Hepatocyte (in vitro differentiated cells): ENCODE data around the gene PLD5.
"Not testable (repeated sequence)": the region's sequence is repeated elsewhere in the genome, so short reads cannot be mapped to it uniquely, and the experiment has no call there.

Experiments
- EZH2 ChIP-seq: fragments of 200-600 bp; sonication (generic); IDR thresholded peaks from 2 replicates; pipeline ENCODE4 v1.6.1; 2016; ENCODE audit warnings: antibody characterized with exemption, mild to moderate bottlenecking, borderline replicate concordance
- EZH2phosphoT487 ChIP-seq: fragments of 200-600 bp; sonication (generic); IDR thresholded peaks from one replicate; pipeline ENCODE4 v1.6.1; 2018; ENCODE audit warnings: antibody characterized with exemption, mild to moderate bottlenecking, low read depth, moderate library complexity; ENCODE audit not compliant: unreplicated experiment, severe bottlenecking
- TF ChIP-seq, protein P1 (sequence below): fragments of 200-600 bp; sonication (generic); IDR thresholded peaks from 2 replicates; pipeline ENCODE4 v1.5.1; 2016; ENCODE audit warnings: antibody characterized with exemption, mild to moderate bottlenecking; ENCODE audit not compliant: poor library complexity

DNA sequence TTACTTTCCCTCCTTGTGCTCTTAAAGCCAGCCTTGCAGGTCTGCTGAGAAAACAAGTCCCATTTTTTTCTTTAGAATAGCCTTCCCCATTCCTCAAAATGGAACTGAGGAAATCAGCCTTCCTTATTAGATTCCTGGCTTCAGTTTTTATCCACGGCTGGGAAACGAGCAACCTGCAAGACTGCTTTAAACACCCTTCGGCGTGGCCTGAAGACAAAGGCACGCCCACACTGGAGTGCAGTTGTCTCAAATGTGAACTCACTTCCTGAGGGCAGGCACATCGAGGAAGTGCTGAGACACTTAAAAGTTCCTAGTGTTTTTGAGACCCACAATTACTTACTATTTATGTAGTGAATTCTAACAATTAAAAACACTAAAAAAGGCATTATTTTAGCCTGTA lies 148.4 kb downstream of the PLD5 start:
- TF ChIP-seq, protein P1, sequence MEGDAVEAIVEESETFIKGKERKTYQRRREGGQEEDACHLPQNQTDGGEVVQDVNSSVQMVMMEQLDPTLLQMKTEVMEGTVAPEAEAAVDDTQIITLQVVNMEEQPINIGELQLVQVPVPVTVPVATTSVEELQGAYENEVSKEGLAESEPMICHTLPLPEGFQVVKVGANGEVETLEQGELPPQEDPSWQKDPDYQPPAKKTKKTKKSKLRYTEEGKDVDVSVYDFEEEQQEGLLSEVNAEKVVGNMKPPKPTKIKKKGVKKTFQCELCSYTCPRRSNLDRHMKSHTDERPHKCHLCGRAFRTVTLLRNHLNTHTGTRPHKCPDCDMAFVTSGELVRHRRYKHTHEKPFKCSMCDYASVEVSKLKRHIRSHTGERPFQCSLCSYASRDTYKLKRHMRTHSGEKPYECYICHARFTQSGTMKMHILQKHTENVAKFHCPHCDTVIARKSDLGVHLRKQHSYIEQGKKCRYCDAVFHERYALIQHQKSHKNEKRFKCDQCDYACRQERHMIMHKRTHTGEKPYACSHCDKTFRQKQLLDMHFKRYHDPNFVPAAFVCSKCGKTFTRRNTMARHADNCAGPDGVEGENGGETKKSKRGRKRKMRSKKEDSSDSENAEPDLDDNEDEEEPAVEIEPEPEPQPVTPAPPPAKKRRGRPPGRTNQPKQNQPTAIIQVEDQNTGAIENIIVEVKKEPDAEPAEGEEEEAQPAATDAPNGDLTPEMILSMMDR: not testable (repeated sequence)
- TF ChIP-seq EZH2, EZH2phosphoT487: not testable (repeated sequence)
